Nephron progenitor cell (in vitro differentiated cells): Measurements from ENCODE around the gene IRX2.

Source experiments
- DNase-seq: peaks from one replicate; pipeline ENCODE4 v3.0.0; 2021
- H3K27ac Mint-ChIP-seq: 2 replicates; pipeline ENCODE4 v1.8.0; 2021; ENCODE audit warnings: mild to moderate bottlenecking, moderate library complexity, mixed read lengths
- H3K27me3 Mint-ChIP-seq: 2 replicates; pipeline ENCODE4 v1.8.0; 2021; ENCODE audit warnings: mild to moderate bottlenecking, low read depth, mixed read lengths; ENCODE audit not compliant: poor library complexity
- H3K36me3 Mint-ChIP-seq: 2 replicates; pipeline ENCODE4 v1.8.0; 2021; ENCODE audit warnings: low read depth, mixed read lengths
- H3K4me1 Mint-ChIP-seq: 2 replicates; pipeline ENCODE4 v1.8.0; 2021; ENCODE audit warnings: mixed read lengths
- H3K4me3 Mint-ChIP-seq: 2 replicates; pipeline ENCODE4 v1.8.0; 2021; ENCODE audit warnings: mild to moderate bottlenecking, moderate library complexity, mixed read lengths
- H3K9me3 Mint-ChIP-seq: 2 replicates; pipeline ENCODE4 v1.8.0; 2021; ENCODE audit warnings: mild to moderate bottlenecking, moderate library complexity, mixed read lengths
- CTCF ChIP-seq: fragments of 200-600 bp; sonication (generic); IDR thresholded peaks from 2 replicates; pipeline ENCODE4 v1.5.0; 2021; ENCODE audit warnings: antibody characterized with exemption

IRX2 gene

GRCh38 chr5:2759696-2760461 is 8.4 kb upstream of the IRX2 start:
- TF ChIP-seq CTCF, result no peak
- H3K36me3 Mint-ChIP-seq, result no peaks in the 10 kb centered on the region
- peaks cover 88% of the 10 kb centered on the region for H3K27me3 Mint-ChIP-seq
- peaks cover 29% of the 10 kb centered on the region for H3K4me1 Mint-ChIP-seq
- no peak overlapping the region for H3K4me3 Mint-ChIP-seq
- no peak overlapping the region for H3K27ac Mint-ChIP-seq
- no peak for DNase-seq
- no peaks in the 10 kb centered on the region for H3K9me3 Mint-ChIP-seq

GRCh38 chr5:2759091-2759490 is 7.6 kb upstream of the IRX2 start:
- Mint-ChIP-seq H3K36me3 (no peaks in the 10 kb centered on the region), H3K4me3 (no peak overlapping the region), H3K27ac (no peak overlapping the region), H3K27me3 (peaks cover 89% of the 10 kb centered on the region), H3K9me3 (no peaks in the 10 kb centered on the region), H3K4me1 (peaks cover 35% of the 10 kb centered on the region)
- no peak for TF ChIP-seq CTCF
- no peak for DNase-seq

- H3K9me3 Mint-ChIP-seq, result no peaks in the 10 kb centered on the region
- H3K4me1 Mint-ChIP-seq, result peaks cover 37% of the 10 kb centered on the region
- H3K36me3 Mint-ChIP-seq, result no peaks in the 10 kb centered on the region
- DNase-seq, result no peak
- H3K4me3 Mint-ChIP-seq, result no peak overlapping the region
- TF ChIP-seq CTCF, result no peak
- no peak overlapping the region for H3K27ac Mint-ChIP-seq
- peaks cover 89% of the 10 kb centered on the region for H3K27me3 Mint-ChIP-seq
Measured at GRCh38 chr5:2758632-2759031, 7.2 kb upstream of the IRX2 start.

GRCh38 chr5:2757563-2758351 is 6.3 kb upstream of the IRX2 start:
- H3K9me3 Mint-ChIP-seq, result no peaks in the 10 kb centered on the region
- DNase-seq, result no peak
- H3K4me1 Mint-ChIP-seq, result peaks cover 43% of the 10 kb centered on the region

GRCh38 chr5:2756211-2757152 is 5.0 kb upstream of the IRX2 start:
- DNase-seq, result peak; percentile 70
- Mint-ChIP-seq H3K4me3 (peak overlapping the region; percentile 83), H3K27ac (no peak overlapping the region), H3K4me1 (peaks cover 48% of the 10 kb centered on the region), H3K36me3 (no peaks in the 10 kb centered on the region), H3K9me3 (no peaks in the 10 kb centered on the region), H3K27me3 (peaks cover 90% of the 10 kb centered on the region)
- TF ChIP-seq CTCF, result no peak

More at GRCh38 chr5:2757563-2758351, 6.3 kb upstream of the IRX2 start:
- Mint-ChIP-seq H3K27me3 (peaks cover 89% of the 10 kb centered on the region), H3K36me3 (no peaks in the 10 kb centered on the region), H3K27ac (no peak overlapping the region), H3K4me3 (peak overlapping the region; percentile 83)
- no peak for TF ChIP-seq CTCF
